HEK293 (cell line): ENCODE data around the gene PLXNA3.

Experiments
- CTCF ChIA-PET: fragments of 350-600 bp; formaldehyde crosslinking; extraction: SDS; loops from one replicate; lab custom pipeline; 2021; ENCODE audit warnings: antibody characterized with exemption; lab: Yijun Ruan, JAX
- POLR2A ChIA-PET: fragments of 300-600 bp; formaldehyde crosslinking; extraction: SDS; loops from one replicate; lab custom pipeline; 2020; ENCODE audit warnings: antibody characterized with exemption, inconsistent platforms; lab: Yijun Ruan, JAX
- H3K27ac ChIP-seq: fragments of 200-500 bp; sonication (Bioruptor generic); 2 replicates; pipeline ENCODE4 v1.5.1; 2014; ENCODE audit warnings: low read depth, low read length, control low read depth, inconsistent platforms; ENCODE audit errors: extremely low read depth
- H3K36me3 ChIP-seq, 2 experiments: fragments of 200-500 bp in 1 of 2; sonication (Bioruptor generic) in 1 of 2; 1 replicate in 1 of 2; 2 replicates in 1 of 2; pipeline ENCODE4 v1.5.1; 2014 to 2017; ENCODE audit warnings: inconsistent platforms in 2 of 2, low read length in 2 of 2; ENCODE audit not compliant: control insufficient read depth in 2 of 2, insufficient read depth in 1 of 2
- H3K4me1 ChIP-seq: fragments of 200-500 bp; sonication (Bioruptor generic); 2 replicates; pipeline ENCODE4 v1.5.1; 2014; ENCODE audit warnings: mild to moderate bottlenecking, low read length, inconsistent platforms; ENCODE audit not compliant: control insufficient read depth, insufficient read depth
- H3K4me3 ChIP-seq: 2 replicates; pipeline ENCODE4 v1.5.1; 2011; ENCODE audit warnings: low read depth, mild to moderate bottlenecking, control low read depth, low read length, moderate library complexity
- H3K9me3 ChIP-seq: fragments of 200-500 bp; sonication (Bioruptor generic); 2 replicates; pipeline ENCODE4 v1.5.1; 2014; ENCODE audit warnings: low read depth, low read length, inconsistent platforms; ENCODE audit not compliant: control insufficient read depth, insufficient read depth
- SALL2 ChIP-seq: fragments of 450-650 bp; formaldehyde crosslinking; IDR thresholded peaks from 2 replicates; pipeline ENCODE4 v1.5.0; 2017; ENCODE audit warnings: missing biosample characterization, mild to moderate bottlenecking, missing genetic modification characterization, borderline replicate concordance
- SP2 ChIP-seq: fragments of 450-650 bp; formaldehyde crosslinking; IDR thresholded peaks from 2 replicates; pipeline ENCODE4 v1.5.1; 2016; ENCODE audit warnings: missing biosample characterization, missing genetic modification characterization
- ZFP37 ChIP-seq: fragments of 450-650 bp; formaldehyde crosslinking; IDR thresholded peaks from 2 replicates; pipeline ENCODE4 v1.5.1; 2016; ENCODE audit warnings: missing biosample characterization, missing genetic modification characterization
- ZNF138 ChIP-seq: fragments of 450-650 bp; formaldehyde crosslinking; IDR thresholded peaks from 2 replicates; pipeline ENCODE4 v1.5.1; 2016; ENCODE audit warnings: missing biosample characterization, missing genetic modification characterization, borderline replicate concordance
- ZNF175 ChIP-seq: fragments of 450-650 bp; formaldehyde crosslinking; IDR thresholded peaks from 2 replicates; pipeline ENCODE4 v1.5.1; 2016; ENCODE audit warnings: missing biosample characterization, missing genetic modification characterization
- ZNF266 ChIP-seq: fragments of 450-650 bp; formaldehyde crosslinking; IDR thresholded peaks from 2 replicates; pipeline ENCODE4 v1.5.1; 2016; ENCODE audit warnings: missing biosample characterization, missing genetic modification characterization, low read depth
- ZNF274 ChIP-seq, 2 experiments: fragments of 200-500 bp in 1 of 2; fragments of 450-650 bp in 1 of 2; sonication (Bioruptor generic) in 1 of 2; formaldehyde crosslinking in 1 of 2; IDR thresholded peaks; 2 replicates each; pipeline versions ENCODE4 v1.5.1 to v1.6.1; 2014 to 2016; ENCODE audit warnings: borderline replicate concordance in 1 of 2, inconsistent platforms in 1 of 2, low read length in 1 of 2, missing biosample characterization in 1 of 2, missing genetic modification characterization in 1 of 2
- ZNF335 ChIP-seq: fragments of 450-650 bp; formaldehyde crosslinking; conservative IDR thresholded peaks from 2 replicates; pipeline ENCODE4 v1.5.1; 2016; ENCODE audit warnings: missing biosample characterization, missing genetic modification characterization
- ZNF350 ChIP-seq: fragments of 450-650 bp; formaldehyde crosslinking; IDR thresholded peaks from 2 replicates; pipeline ENCODE4 v1.5.0; 2017; ENCODE audit warnings: missing biosample characterization, mild to moderate bottlenecking, missing genetic modification characterization
- ZNF518A ChIP-seq: fragments of 450-650 bp; formaldehyde crosslinking; conservative IDR thresholded peaks from 2 replicates; pipeline ENCODE4 v1.5.1; 2016; ENCODE audit warnings: low read depth, missing biosample characterization, missing genetic modification characterization
- ZNF580 ChIP-seq: fragments of 450-650 bp; formaldehyde crosslinking; IDR thresholded peaks from 2 replicates; pipeline ENCODE4 v1.5.1; 2016; ENCODE audit warnings: missing biosample characterization, missing genetic modification characterization
- ZNF600 ChIP-seq: fragments of 450-650 bp; formaldehyde crosslinking; IDR thresholded peaks from 2 replicates; pipeline ENCODE4 v1.5.1; 2016; ENCODE audit warnings: missing biosample characterization, missing genetic modification characterization
- ZNF658 ChIP-seq: fragments of 450-650 bp; formaldehyde crosslinking; IDR thresholded peaks from 2 replicates; pipeline ENCODE4; 2016; ENCODE audit warnings: missing biosample characterization, missing genetic modification characterization
- ZNF664 ChIP-seq: fragments of 450-650 bp; formaldehyde crosslinking; IDR thresholded peaks from 2 replicates; pipeline ENCODE4 v1.5.1; 2016; ENCODE audit warnings: missing biosample characterization, missing genetic modification characterization
- ZNF777 ChIP-seq: fragments of 450-650 bp; formaldehyde crosslinking; IDR thresholded peaks from 2 replicates; pipeline ENCODE4 v1.5.1; 2017; ENCODE audit warnings: missing biosample characterization, missing genetic modification characterization, borderline replicate concordance
- ZNF830 ChIP-seq: fragments of 450-650 bp; IDR thresholded peaks from 2 replicates; pipeline ENCODE4 v1.5.0; 2018; ENCODE audit warnings: missing biosample characterization, missing genetic modification characterization, low read depth, mild to moderate bottlenecking, moderate library complexity
- ZSCAN23 ChIP-seq: fragments of 450-650 bp; formaldehyde crosslinking; IDR thresholded peaks from 2 replicates; pipeline ENCODE4 v1.5.1; 2016; ENCODE audit warnings: missing biosample characterization, missing genetic modification characterization
- TF ChIP-seq, protein P1 (sequence below): fragments of 450-650 bp; formaldehyde crosslinking; IDR thresholded peaks from 2 replicates; pipeline ENCODE4 v1.5.1; 2016; ENCODE audit warnings: missing biosample characterization, missing genetic modification characterization

Gene PLXNA3

DNA sequence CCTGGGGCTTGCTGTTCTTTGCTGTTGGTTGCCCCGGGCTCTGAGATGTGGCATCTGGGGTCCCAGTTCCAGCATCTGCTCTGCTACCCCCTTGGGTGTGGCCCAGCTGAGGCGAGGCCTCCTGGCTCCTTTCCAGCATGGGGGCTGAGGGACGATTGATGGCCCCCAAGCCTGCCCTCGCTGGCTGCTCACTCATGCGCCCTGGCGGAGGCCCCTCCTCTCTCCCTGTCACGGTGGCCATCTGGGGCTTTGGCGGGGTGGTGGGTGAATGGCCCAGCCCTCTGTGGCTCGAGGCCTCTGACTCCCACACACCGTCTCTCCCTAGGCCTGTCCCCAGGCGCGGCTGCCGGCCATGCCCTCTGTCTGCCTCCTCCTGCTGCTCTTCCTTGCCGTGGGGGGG, 1.8 kb downstream of the PLXNA3 start (continued):
- no peak for TF ChIP-seq SALL2 (tag by site-specific recombination)
- TF ChIP-seq, protein P1, sequence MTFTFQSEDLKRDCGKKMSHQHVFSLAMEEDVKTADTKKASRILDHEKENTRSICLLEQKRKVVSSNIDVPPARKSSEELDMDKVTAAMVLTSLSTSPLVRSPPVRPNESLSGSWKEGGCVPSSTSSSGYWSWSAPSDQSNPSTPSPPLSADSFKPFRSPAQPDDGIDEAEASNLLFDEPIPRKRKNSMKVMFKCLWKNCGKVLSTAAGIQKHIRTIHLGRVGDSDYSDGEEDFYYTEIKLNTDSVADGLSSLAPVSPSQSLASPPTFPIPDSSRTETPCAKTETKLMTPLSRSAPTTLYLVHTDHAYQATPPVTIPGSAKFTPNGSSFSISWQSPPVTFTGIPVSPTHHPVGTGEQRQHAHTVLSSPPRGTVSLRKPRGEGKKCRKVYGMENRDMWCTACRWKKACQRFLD (tag by site-specific recombination) = no peak
- no peak for TF ChIP-seq ZNF600 (tag by site-specific recombination)
- TF ChIP-seq SP2 (tag by site-specific recombination) = peak; percentile 7; the same call in 1 of the 2 replicates
- TF ChIP-seq ZFP37 (tag by site-specific recombination) = no peak
- TF ChIP-seq, all 188 proteins: peak for 4

DNA sequence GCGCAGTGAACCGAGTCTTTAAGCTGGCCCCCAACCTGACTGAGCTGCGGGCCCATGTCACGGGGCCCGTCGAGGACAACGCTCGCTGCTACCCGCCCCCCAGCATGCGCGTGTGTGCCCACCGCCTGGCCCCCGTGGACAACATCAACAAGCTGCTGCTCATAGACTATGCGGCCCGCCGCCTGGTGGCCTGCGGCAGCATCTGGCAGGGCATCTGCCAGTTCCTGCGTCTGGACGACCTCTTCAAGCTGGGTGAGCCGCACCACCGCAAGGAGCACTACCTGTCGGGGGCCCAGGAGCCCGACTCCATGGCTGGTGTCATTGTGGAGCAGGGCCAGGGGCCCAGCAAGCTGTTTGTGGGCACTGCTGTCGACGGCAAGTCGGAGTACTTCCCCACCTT, 2.2 kb downstream of the PLXNA3 start:
- no peak overlapping the region for H3K4me3 ChIP-seq
- CTCF ChIA-PET = no interaction called here
- no peak overlapping the region for H3K27ac ChIP-seq
- H3K36me3 ChIP-seq = peaks cover 0 to 51% of the 10 kb centered on the region in 2 experiments; a peak in 1 of 3 replicates
- TF ChIP-seq ZNF266 (tag by site-specific recombination) (no peak), ZNF518A (no peak), ZNF658 (no peak), ZNF664 (tag by site-specific recombination) (no peak), ZNF830 (tag by site-specific recombination) (no peak), ZNF335 (tag by site-specific recombination) (no peak), SALL2 (tag by site-specific recombination) (no peak), ZNF350 (tag by site-specific recombination) (no peak), ZNF274 (IDR thresholded peaks at IDR 0.05; ENCODE audit: low read length) (no peak), ZNF274 (tag by site-specific recombination; IDR thresholded peaks at IDR 0.05; ENCODE audit: borderline replicate concordance) (no peak), ZSCAN23 (tag by site-specific recombination) (no peak), ZNF138 (tag by site-specific recombination) (no peak), ZNF580 (tag by site-specific recombination) (no peak), ZNF777 (no peak), ZNF175 (tag by site-specific recombination) (no peak)
- POLR2A ChIA-PET = interaction anchor here (1.8 kb wide), 1 partner anchor 16 kb away, joined by 8 read pairs; no protein-coding TSS in a partner anchor
- H3K9me3 ChIP-seq = no peaks in the 10 kb centered on the region
- no peaks in the 10 kb centered on the region for H3K4me1 ChIP-seq
